T-cell (primary cell): ENCODE results near the gene LINGO3. TPM values are rescaled to one million over a fixed set of nuclear protein-coding genes. Genes with fewer than 3 reads are reported as not detected.
A peak's percentile ranks its signal among the peaks of the same experiment; 100 is the strongest.

ENCODE experiments used
- ATAC-seq, 4 experiments: fragments of 200-7000 bp in 3 of 4; fragments of 150-1000 bp in 1 of 4; cut with Tn5 transposase; replicated peaks in 1 of 4; 1 replicate in 3 of 4; 2 replicates in 1 of 4; pipeline ENCODE4 v1.10.0; 2021; ENCODE audit warnings: moderate library complexity in 3 of 4, mild to moderate bottlenecking in 2 of 4, moderate number of reproducible peaks in 1 of 4
- CTCF ChIA-PET, 2 donors: fragments of 300-600 bp; sonication (Branson Sonifier 250); formaldehyde crosslinking; loops; one replicate each; lab custom pipeline; 2022; ENCODE audit warnings: antibody characterized with exemption in 2 of 2; lab: Charles Lee
- POLR2A ChIA-PET, 2 donors: fragments of 300-600 bp; sonication (Branson Sonifier 250); formaldehyde crosslinking; loops; one replicate each; lab custom pipeline; 2022; ENCODE audit warnings: antibody characterized with exemption in 2 of 2; lab: Charles Lee
- DNase-seq, 35 experiments: peaks; one replicate each; pipeline versions ENCODE4 v3.0.0 to v3.0.0-alpha.2; 2013 to 2023
- H3K27ac ChIP-seq: one replicate; pipeline ENCODE4 v1.5.1; 2013; ENCODE audit warnings: low read length
- H3K27me3 ChIP-seq, 2 experiments: replicated peaks in 1 of 2; 1 replicate in 1 of 2; 2 replicates in 1 of 2; pipeline versions ENCODE4 v1.6.1 to v1.7.0; 2013; ENCODE audit warnings: low read length in 1 of 2, mixed read lengths in 1 of 2; ENCODE audit not compliant: control insufficient read depth in 2 of 2, insufficient read depth in 2 of 2; ENCODE audit errors: extremely low read depth in 1 of 2
- H3K36me3 ChIP-seq, 2 donors: 1 replicate in 1 of 2; 2 replicates in 1 of 2; pipeline versions ENCODE4 v1.6.1 to v1.7.0; 2013; ENCODE audit warnings: low read length in 1 of 2; ENCODE audit not compliant: control insufficient read depth in 2 of 2, insufficient read depth in 1 of 2; ENCODE audit errors: extremely low read depth in 1 of 2
- H3K4me1 ChIP-seq, 2 experiments: 1 replicate in 1 of 2; 2 replicates in 1 of 2; pipeline versions ENCODE4 v1.6.1 to v1.7.0; 2013; ENCODE audit warnings: low read length in 2 of 2, mixed read lengths in 1 of 2; ENCODE audit not compliant: insufficient read depth in 2 of 2, control insufficient read depth in 1 of 2; ENCODE audit errors: extremely low read depth in 1 of 2
- H3K4me3 ChIP-seq, 2 donors: 1 replicate in 1 of 2; 2 replicates in 1 of 2; pipeline versions ENCODE4 v1.5.1 to v1.7.0; 2013; ENCODE audit warnings: mild to moderate bottlenecking in 2 of 2, low read length in 1 of 2, moderate library complexity in 1 of 2; ENCODE audit not compliant: control insufficient read depth in 1 of 2; ENCODE audit errors: extremely low read depth in 1 of 2
- H3K9me3 ChIP-seq: 2 replicates; pipeline ENCODE4 v1.7.0; 2013
- H3K27ac Mint-ChIP-seq, 2 donors: one replicate each; pipeline ENCODE4 v1.8.0; 2020 to 2021; ENCODE audit warnings: mild to moderate bottlenecking in 2 of 2, mixed read lengths in 2 of 2
- H3K27me3 Mint-ChIP-seq, 2 donors: one replicate each; pipeline ENCODE4 v1.8.0; 2021 to 2022; ENCODE audit warnings: mixed read lengths in 2 of 2
- H3K36me3 Mint-ChIP-seq: one replicate; pipeline ENCODE4 v1.8.0; 2021; ENCODE audit warnings: mixed read lengths
- H3K4me1 Mint-ChIP-seq, 3 donors: one replicate each; pipeline ENCODE4 v1.8.0; 2020 to 2022; ENCODE audit warnings: mixed read lengths in 3 of 3, mild to moderate bottlenecking in 1 of 3
- H3K4me3 Mint-ChIP-seq, 3 donors: one replicate each; pipeline ENCODE4 v1.8.0; 2020 to 2022; ENCODE audit warnings: mild to moderate bottlenecking in 3 of 3, mixed read lengths in 3 of 3, moderate library complexity in 3 of 3
- H3K9me3 Mint-ChIP-seq, 3 donors: one replicate each; pipeline ENCODE4 v1.8.0; 2020 to 2022; ENCODE audit warnings: mixed read lengths in 3 of 3
- WGBS: methylation state at CpG from one replicate; pipeline ENCODE4 v1.1.5; 2013; ENCODE audit warnings: missing lambda C conversion rate; ENCODE audit not compliant: insufficient coverage; 5-methylcytosine and 5-hydroxymethylcytosine counted together
- total RNA-seq, 35 experiments: library from RNA in 6 of 35; stranded (reverse) in 6 of 35; fragments of 120-200 nt in 1 of 35; gene quantifications; one replicate each; pipeline versions ENCODE4 v1.2.1 to v1.2.4 and lab custom pipeline; 2013 to 2026

Gene LINGO3
- total RNA-seq, 5 donors from 2014 or later (not counting 1 experiment from before 2014, with no cell fraction given), result 0.23 to 1.7 (median 0.99) TPM

GRCh38 chr19:2336528-2337328, 28.8 kb upstream of the LINGO3 start:
- no peaks in the 10 kb centered on the region for H3K27me3 Mint-ChIP-seq
- no peaks in the 10 kb centered on the region for H3K9me3 Mint-ChIP-seq
- Histone ChIP-seq H3K9me3 (no peaks in the 10 kb centered on the region), H3K4me1 (peaks cover 8 to 30% of the 10 kb centered on the region in 2 experiments), H3K36me3 (peaks cover 10 to 15% of the 10 kb centered on the region in 2 donors), H3K27me3 (no peaks in the 10 kb centered on the region), H3K4me3 (no peak overlapping the region), H3K27ac (no peak overlapping the region)
- CTCF ChIA-PET, result no interaction called here
- POLR2A ChIA-PET, result no interaction called here
- ATAC-seq (no peak), DNase-seq (no peak)
- H3K27ac Mint-ChIP-seq, result no peak overlapping the region
- no peak overlapping the region for H3K4me3 Mint-ChIP-seq
- peaks cover 11% of the 10 kb centered on the region for H3K36me3 Mint-ChIP-seq
- H3K4me1 Mint-ChIP-seq, result peaks cover 20 to 31% (median 27%) of the 10 kb centered on the region in 3 donors
- WGBS, result 92% methylated on average over 24 of the region's 33 CpGs

- no peaks in the 10 kb centered on the region for H3K9me3 Mint-ChIP-seq
- H3K27ac Mint-ChIP-seq, result peak overlapping the region; percentile 17 to 63
- ChIA-PET POLR2A (no interaction called here), CTCF (no interaction called here)
- Histone ChIP-seq H3K36me3 (peaks cover 8 to 10% of the 10 kb centered on the region in 2 donors), H3K27me3 (no peaks in the 10 kb centered on the region), H3K27ac (no peak overlapping the region), H3K9me3 (no peaks in the 10 kb centered on the region), H3K4me3 (no peak overlapping the region), H3K4me1 (peaks cover 8 to 39% of the 10 kb centered on the region in 2 experiments)
- H3K27me3 Mint-ChIP-seq, result no peaks in the 10 kb centered on the region
- 100% methylated on average over 3 of the region's 3 CpGs for WGBS
- peak overlapping the region in 1 of 3 donors; percentile 33 for H3K4me3 Mint-ChIP-seq
- peaks cover 29 to 36% (median 31%) of the 10 kb centered on the region in 3 donors for H3K4me1 Mint-ChIP-seq
- no peak for DNase-seq
- peaks cover 11% of the 10 kb centered on the region for H3K36me3 Mint-ChIP-seq
- no peak for ATAC-seq
Observed at GRCh38 chr19:2335848-2336247, 27.9 kb upstream of the LINGO3 start.

- peaks cover 11% of the 10 kb centered on the region for H3K36me3 Mint-ChIP-seq
- Histone ChIP-seq H3K4me3 (no peak overlapping the region), H3K9me3 (no peaks in the 10 kb centered on the region), H3K36me3 (peaks cover 8 to 10% of the 10 kb centered on the region in 2 donors), H3K4me1 (peaks cover 8 to 45% of the 10 kb centered on the region in 2 experiments), H3K27ac (no peak overlapping the region), H3K27me3 (no peaks in the 10 kb centered on the region)
- ChIA-PET CTCF (no interaction called here), POLR2A (no interaction called here)
- H3K4me1 Mint-ChIP-seq, result peaks cover 34 to 42% (median 36%) of the 10 kb centered on the region in 3 donors
- H3K9me3 Mint-ChIP-seq, result no peaks in the 10 kb centered on the region
- peak overlapping the region in 1 of 3 donors; percentile 33 for H3K4me3 Mint-ChIP-seq
- peak overlapping the region; percentile 17 to 63 for H3K27ac Mint-ChIP-seq
- H3K27me3 Mint-ChIP-seq, result no peaks in the 10 kb centered on the region
- no peak for ATAC-seq
- WGBS, result 96% methylated on average over 23 of the region's 26 CpGs
- DNase-seq, result peak in 2 of 35 experiments; percentile 27 to 31
Observed at GRCh38 chr19:2334986-2335846, 27.3 kb upstream of the LINGO3 start.

GRCh38 chr19:2334426-2334825, 26.5 kb upstream of the LINGO3 start:
- no peaks in the 10 kb centered on the region for H3K27me3 ChIP-seq
- Mint-ChIP-seq H3K4me1 (peaks cover 40 to 48% (median 44%) of the 10 kb centered on the region in 3 donors), H3K4me3 (no peak overlapping the region), H3K27me3 (no peaks in the 10 kb centered on the region), H3K36me3 (peaks cover 11% of the 10 kb centered on the region), H3K27ac (peak overlapping the region in 1 of 2 donors; percentile 28), H3K9me3 (no peaks in the 10 kb centered on the region)
- 97% methylated on average over 26 of the region's 27 CpGs for WGBS
- DNase-seq (no peak), ATAC-seq (no peak)
- peaks cover 8 to 52% of the 10 kb centered on the region in 2 experiments for H3K4me1 ChIP-seq
- no peak overlapping the region for H3K27ac ChIP-seq
- POLR2A ChIA-PET, result no interaction called here
- H3K36me3 ChIP-seq, result peaks cover 6 to 10% of the 10 kb centered on the region in 2 donors
- no peaks in the 10 kb centered on the region for H3K9me3 ChIP-seq
- CTCF ChIA-PET, result no interaction called here
- H3K4me3 ChIP-seq, result no peak overlapping the region

GRCh38 chr19:2333807-2334211, 25.9 kb upstream of the LINGO3 start:
- no peak overlapping the region for H3K27ac ChIP-seq
- H3K4me1 ChIP-seq, result peaks cover 11 to 58% of the 10 kb centered on the region in 2 experiments
- no peaks in the 10 kb centered on the region for H3K27me3 ChIP-seq
- H3K27me3 Mint-ChIP-seq, result no peaks in the 10 kb centered on the region
- H3K4me3 Mint-ChIP-seq, result peak overlapping the region in 1 of 3 donors; percentile 73
- H3K9me3 Mint-ChIP-seq, result no peaks in the 10 kb centered on the region
- DNase-seq, result no peak
- no peak for ATAC-seq
- POLR2A ChIA-PET, result no interaction called here
- no peaks in the 10 kb centered on the region for H3K9me3 ChIP-seq
- H3K36me3 Mint-ChIP-seq, result peaks cover 11% of the 10 kb centered on the region
- H3K36me3 ChIP-seq, result peaks cover 2 to 7% of the 10 kb centered on the region in 2 donors
- H3K4me1 Mint-ChIP-seq, result peaks cover 44 to 52% (median 48%) of the 10 kb centered on the region in 3 donors
- CTCF ChIA-PET, result no interaction called here
- no peak overlapping the region for H3K4me3 ChIP-seq
- 60% methylated on average over 8 of the region's 11 CpGs for WGBS
- peak overlapping the region in 1 of 2 donors; percentile 61 for H3K27ac Mint-ChIP-seq
